GDM1 (cell line): ENCODE data around the gene CNPY1.

Experiments
- DNase-seq: peaks from one replicate; lab custom pipeline; 2025; lab: John Stamatoyannopoulos, UW

CNPY1 gene

GRCh38 chr7:155558961-155559360 is 12.6 kb upstream of the CNPY1 start:
- DNase-seq: no peak

GRCh38 chr7:155558351-155558750 is 12.0 kb upstream of the CNPY1 start:
- no peak for DNase-seq

- no peak for DNase-seq
Observed at GRCh38 chr7:155557778-155558177, 11.4 kb upstream of the CNPY1 start.

GRCh38 chr7:155556763-155557162 is 10.4 kb upstream of the CNPY1 start:
- no peak for DNase-seq

- DNase-seq: no peak
Observed at GRCh38 chr7:155555116-155555695, 8.8 kb upstream of the CNPY1 start.

DNA sequence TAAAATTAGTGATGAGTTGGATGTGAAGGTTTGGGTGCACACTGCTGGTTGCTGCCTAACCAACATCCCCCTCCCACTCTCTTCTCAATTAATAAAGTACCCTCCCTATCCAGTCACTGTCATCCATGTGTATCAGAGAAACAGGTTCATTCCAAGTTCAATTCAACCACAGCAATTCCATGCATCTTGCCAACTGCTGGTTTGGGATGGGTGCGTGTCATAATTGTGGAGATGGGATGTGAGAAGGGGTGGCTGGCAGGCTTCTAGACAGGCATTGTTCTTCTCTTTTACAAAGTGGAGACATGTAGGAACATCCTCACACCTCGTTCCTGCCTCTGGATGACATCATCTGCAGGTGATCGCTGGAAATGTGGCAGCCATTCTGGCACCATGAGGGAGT is 7.5 kb upstream of the CNPY1 start:
- DNase-seq: no peak

- no peak for DNase-seq
Observed at GRCh38 chr7:155551785-155552611, 5.6 kb upstream of the CNPY1 start.

DNA sequence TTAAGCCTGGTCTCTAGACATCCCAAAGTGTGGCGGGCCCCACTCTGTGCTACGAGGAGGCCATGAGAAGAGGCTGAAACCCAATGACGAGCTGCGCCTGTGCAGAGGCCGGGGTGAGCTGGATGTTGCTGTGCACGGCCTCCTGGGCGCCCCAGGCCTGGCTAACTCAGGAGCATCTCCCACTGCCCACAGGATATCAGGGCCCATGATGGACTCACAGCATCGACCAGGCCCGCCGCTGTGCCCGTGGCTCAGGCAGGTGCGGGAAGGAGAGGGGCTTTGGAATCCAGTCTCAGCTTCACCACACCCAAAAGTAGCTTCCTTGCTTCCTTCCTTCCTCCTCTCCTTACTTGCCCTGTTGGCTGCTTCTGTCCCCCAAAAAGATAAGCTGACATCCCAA is 4.6 kb upstream of the CNPY1 start:
- no peak for DNase-seq

- DNase-seq: no peak
Observed at GRCh38 chr7:155549226-155549625, 2.9 kb upstream of the CNPY1 start.

- DNase-seq: no peak
Observed at GRCh38 chr7:155547161-155547791, 917 bp upstream of the CNPY1 start.

GRCh38 chr7:155545348-155545747 is 1.0 kb downstream of the CNPY1 start:
- DNase-seq: no peak

DNA sequence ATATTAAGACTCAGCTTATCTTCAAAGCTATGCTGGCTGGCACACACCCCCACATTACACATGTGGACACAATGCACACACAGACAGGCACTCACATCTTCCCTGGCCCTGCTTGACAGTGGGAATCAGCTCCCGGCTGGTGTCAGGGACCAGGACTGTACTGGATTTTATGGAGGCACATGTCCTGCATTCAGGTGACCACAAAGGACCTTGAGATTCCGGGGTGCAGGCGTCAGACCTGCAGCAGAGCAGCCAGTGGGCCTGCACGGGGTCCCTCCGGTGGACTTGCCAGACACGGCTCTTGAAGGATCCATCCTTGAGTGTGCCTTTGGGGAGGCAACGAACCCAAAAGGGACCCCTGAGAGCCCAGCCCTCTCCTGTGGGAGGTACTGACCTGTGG is 1.9 kb downstream of the CNPY1 start:
- no peak for DNase-seq

- DNase-seq: no peak
Observed at GRCh38 chr7:155543926-155544325, 2.4 kb downstream of the CNPY1 start.

GRCh38 chr7:155543011-155543876 is 3.1 kb downstream of the CNPY1 start:
- no peak for DNase-seq

- no peak for DNase-seq
Observed at GRCh38 chr7:155541986-155542675, 4.2 kb downstream of the CNPY1 start.

DNA sequence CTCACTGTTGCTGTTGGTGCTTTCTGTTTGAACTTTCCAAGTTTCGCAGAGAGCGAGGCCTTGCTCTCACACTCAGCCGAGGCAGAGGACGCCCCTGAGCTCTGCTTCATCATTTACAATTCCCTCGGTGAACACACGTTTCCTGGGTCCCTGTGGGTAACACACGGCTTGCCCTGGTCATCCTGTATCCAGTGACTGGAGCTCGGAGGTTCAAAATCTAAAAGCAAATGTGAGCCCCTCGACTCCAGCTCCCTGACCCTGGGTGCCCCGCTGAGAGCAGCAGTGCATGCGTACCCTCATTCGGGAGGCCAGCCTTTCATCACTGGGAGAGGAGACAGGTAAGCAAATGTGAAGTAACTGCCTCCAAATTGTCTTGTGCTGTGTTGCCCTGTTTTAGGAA is 5.8 kb downstream of the CNPY1 start:
- no peak for DNase-seq

DNA sequence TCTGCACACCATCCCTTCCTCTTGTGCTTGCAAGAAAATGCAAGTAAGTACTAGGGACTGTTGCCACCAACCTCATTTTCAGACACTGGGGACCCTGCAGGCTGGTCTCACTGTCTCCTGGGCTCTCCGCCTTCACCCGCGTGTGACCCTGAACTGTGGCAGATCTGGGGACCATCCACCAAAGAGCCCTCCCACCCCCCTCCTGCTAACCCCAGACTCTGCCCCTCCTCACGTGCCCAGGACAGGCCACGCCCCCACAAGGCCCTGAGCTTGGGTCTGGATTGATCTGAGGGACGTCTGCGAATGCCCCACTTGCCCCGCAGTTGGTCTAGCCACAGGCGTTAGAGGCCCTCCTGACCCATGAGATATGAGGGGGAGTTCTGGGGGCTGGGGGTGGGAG is 8.1 kb downstream of the CNPY1 start:
- DNase-seq: no peak

DNA sequence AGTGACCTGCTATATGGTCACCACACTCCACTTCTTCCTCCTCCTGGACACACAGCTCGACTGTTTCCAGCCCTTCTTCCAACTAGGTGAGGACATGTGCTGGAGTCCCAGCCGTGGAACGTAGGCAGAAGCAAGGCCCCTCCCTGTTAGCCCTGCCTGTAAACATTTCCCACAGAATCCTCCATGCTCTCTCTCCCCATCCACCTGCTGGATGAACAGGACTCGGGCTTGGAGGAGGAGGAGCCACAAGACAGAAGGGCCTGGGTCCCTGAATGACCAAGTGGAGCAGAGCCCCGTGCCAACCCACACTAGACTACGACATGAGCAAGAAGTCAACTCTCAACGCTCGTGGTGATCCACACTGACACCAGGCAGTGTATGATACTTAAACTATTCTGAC is 9.9 kb downstream of the CNPY1 start:
- no peak for DNase-seq

- no peak for DNase-seq
Observed at GRCh38 chr7:155534691-155535090, 11.7 kb downstream of the CNPY1 start.

- no peak for DNase-seq
Observed at GRCh38 chr7:155533827-155534690, 12.3 kb downstream of the CNPY1 start.
